GM12891 (cell line): ENCODE measurements around the gene UNC79.

Experiments used
- DNase-seq: peaks from one replicate; pipeline ENCODE4 v3.0.0; 2011; ENCODE audit warnings: low spot score; ENCODE audit not compliant: insufficient read length
- FAIRE-seq: peaks from 2 replicates; lab custom pipeline; 2011; peaks lifted over from hg19 to GRCh38; lab: Jason Lieb, UNC
- PAX5 ChIP-seq: IDR thresholded peaks from 2 replicates; pipeline ENCODE4 v1.6.1; 2011; ENCODE audit warnings: low read length, moderate library complexity, mild to moderate bottlenecking; ENCODE audit not compliant: insufficient read depth, severe bottlenecking
- POLR2A ChIP-seq: IDR thresholded peaks from 2 replicates; pipeline ENCODE4 v1.6.1; 2011; ENCODE audit warnings: low read depth, low read length, control low read depth
- POLR2AphosphoS5 ChIP-seq: IDR thresholded peaks from 2 replicates; pipeline ENCODE4 v1.6.1; 2011; ENCODE audit warnings: low read depth, low read length, control low read depth
- POU2F2 ChIP-seq: IDR thresholded peaks from 2 replicates; pipeline ENCODE4 v1.6.1; 2011; ENCODE audit warnings: low read depth, mild to moderate bottlenecking, control low read depth, low read length, moderate library complexity
- SPI1 ChIP-seq: IDR thresholded peaks from 2 replicates; pipeline ENCODE4 v1.6.1; 2011; ENCODE audit warnings: low read depth, low read length, control low read depth
- TAF1 ChIP-seq: IDR thresholded peaks from 2 replicates; pipeline ENCODE4 v1.6.1; 2011; ENCODE audit warnings: low read depth, low read length, control low read depth

UNC79 gene

GRCh38 chr14:93540235-93540634, 109.5 kb downstream of the UNC79 start:
- FAIRE-seq (peak; percentile 33), DNase-seq (no peak)
- TF ChIP-seq TAF1 (no peak), SPI1 (no peak), POU2F2 (no peak), POLR2AphosphoS5 (no peak), PAX5 (no peak), POLR2A (no peak)

GRCh38 chr14:93543766-93544165, 113.0 kb downstream of the UNC79 start:
- no peak for FAIRE-seq
- TF ChIP-seq TAF1 (no peak), POU2F2 (no peak), PAX5 (no peak), SPI1 (no peak), POLR2A (no peak), POLR2AphosphoS5 (no peak)
- DNase-seq = no peak

DNA sequence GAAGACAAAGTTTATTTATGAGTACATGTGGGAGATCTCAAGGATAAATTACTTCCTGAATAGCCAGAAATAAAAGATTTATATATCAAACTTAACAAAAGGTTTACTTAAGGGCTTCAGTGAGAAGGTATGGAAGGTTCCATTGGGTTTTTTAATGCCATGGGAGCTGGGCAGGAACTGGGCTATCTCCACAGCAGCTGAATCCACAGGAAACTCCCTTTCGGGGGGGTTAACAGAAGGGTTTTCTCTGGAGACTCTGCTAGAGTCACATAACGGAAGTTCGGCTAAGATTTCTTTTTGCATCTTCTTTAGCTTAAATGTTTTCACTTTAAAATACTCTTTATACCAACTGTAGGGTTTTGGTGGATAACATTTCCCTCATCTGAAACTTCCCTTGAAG, 113.5 kb downstream of the UNC79 start:
- DNase-seq (no peak), FAIRE-seq (no peak)
- TF ChIP-seq POLR2A (no peak), POLR2AphosphoS5 (no peak), SPI1 (no peak), TAF1 (no peak), POU2F2 (no peak), PAX5 (no peak)

DNA sequence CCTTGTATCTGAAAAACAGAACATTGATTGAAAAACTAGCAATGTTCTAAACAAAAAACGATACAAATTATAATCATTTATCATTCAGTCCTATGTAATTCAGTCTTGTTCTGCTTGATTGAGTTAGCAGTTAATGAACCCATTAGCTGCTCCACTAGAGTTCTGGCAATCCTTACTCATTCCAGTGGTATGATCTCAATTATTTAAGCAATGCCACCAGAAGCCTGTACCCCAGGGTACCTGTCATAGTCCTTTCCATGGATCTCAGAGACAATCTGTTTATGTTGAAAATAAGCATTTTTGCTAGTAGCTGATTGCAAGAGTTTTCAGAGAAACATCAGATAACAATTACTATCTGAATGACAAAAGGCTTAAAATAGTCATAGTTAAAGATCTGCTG, 115.9 kb downstream of the UNC79 start:
- no peak for FAIRE-seq
- DNase-seq = no peak
- TF ChIP-seq SPI1 (no peak), POLR2A (no peak), PAX5 (no peak), TAF1 (no peak)

DNA sequence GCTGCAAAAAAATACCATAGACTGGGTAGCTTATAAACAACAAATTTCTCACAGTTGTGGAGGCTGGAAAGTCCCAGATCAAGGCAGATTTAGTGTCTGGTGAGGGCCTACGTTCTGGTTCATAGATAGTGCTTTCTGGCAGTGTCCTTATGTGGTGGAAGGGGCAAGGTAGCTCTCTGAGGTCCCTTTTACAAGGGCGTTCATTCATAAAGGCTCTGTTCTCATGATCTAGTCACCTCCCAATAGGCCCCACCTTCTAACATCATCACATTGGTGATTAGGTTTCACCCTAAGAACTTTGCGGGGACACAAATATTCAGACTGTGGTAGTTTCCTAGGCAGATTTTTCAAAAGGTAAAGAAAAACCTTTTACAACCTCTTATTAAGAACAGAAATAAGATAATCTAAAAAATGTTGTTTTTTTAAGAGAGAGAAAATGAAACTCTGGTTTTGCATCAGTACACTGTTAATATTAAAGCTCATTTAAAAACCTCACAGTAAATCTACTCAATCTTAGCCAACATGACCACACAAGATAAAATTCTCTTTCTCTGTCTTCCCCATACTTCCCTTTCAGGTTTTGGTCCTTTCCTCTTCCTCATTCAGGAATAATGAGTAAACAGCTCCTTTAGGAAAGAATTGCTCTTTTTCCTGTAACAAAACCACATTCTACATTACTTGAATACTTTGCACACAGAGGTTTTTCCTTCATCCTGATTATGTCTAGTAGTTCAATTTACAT, 117.5 kb downstream of the UNC79 start:
- no peak for TF ChIP-seq POU2F2
- TF ChIP-seq POLR2AphosphoS5 = no peak
- no peak for TF ChIP-seq POLR2A
- no peak for TF ChIP-seq TAF1
- TF ChIP-seq PAX5 = no peak
- TF ChIP-seq SPI1 = no peak
- no peak for DNase-seq
- FAIRE-seq = peak; percentile 40

DNA sequence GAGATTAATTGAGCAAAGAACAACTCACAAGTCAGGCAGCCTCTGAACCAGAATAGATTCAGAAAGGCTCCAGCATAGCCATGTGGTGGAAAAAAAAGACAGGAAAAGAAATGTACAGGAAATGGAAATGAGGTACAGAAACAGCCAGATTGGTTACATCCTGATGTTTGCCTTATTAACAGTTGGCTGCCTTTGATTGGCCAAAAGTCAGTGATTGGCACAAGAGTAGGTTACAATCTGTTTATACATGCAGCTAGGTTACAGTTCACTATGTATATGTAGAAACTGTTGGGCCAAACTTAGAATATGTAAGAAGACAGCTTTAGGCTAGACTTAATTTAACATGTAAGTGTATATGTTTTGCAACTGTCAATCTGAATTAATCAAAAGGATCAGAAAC, 118.9 kb downstream of the UNC79 start:
- FAIRE-seq = peak; percentile 55
- no peak for DNase-seq
- TF ChIP-seq PAX5 = no peak
- TF ChIP-seq TAF1 = no peak
- TF ChIP-seq POU2F2 = no peak
- TF ChIP-seq SPI1 = no peak
- TF ChIP-seq POLR2AphosphoS5 = no peak
- TF ChIP-seq POLR2A = no peak

DNA sequence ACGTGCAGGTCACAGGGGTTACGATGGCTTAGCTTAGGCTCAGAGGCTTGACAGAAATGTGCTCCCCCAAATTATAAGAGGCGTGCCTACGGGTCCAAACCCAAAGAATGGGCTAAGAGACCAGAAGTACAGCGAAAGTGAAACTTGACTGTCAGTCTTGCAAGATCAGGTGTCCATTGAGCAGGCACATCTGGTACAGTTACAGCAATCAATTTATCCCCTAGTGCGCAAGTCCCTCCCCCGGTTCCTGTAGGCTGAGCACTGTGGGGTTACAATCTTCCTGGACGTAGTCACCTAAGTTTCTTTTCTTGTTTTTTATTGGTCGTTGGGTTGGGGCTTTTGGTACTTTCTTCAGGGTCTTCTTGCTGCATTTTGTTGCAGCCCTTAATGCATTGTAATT, 134.2 kb downstream of the UNC79 start:
- TF ChIP-seq SPI1 (no peak), POU2F2 (no peak), POLR2AphosphoS5 (no peak), POLR2A (no peak)
- DNase-seq (no peak), FAIRE-seq (no peak)

DNA sequence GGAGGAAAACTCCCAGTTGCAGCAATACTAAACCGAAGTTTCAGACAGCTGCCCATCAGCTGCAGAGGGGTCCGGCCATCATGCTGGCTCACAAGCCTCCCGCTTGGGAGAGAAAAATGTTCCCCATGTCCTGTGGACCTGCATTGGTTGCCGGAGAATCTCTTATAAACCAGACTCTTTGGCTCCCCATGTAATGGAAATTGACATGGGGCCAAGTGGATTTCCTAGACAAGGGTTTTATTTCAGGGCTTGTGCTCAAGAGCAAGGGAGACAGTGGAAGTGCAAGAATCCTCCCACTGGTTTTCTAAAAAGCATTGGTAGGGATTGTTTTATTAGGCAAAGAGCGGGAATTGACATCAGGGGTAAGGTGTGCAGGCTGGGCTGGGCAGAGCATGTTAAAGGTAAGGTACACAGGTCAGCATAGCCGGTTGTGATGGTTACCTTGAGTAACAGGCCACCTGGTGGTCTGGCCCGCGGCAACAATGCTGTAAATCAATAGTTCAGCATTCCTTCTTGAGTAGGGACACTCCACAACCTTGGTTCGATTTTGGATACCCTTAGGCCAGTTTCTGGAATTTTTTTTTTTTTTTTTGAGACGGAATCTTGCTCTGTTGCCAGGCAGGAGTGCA, 135.4 kb downstream of the UNC79 start:
- FAIRE-seq = no peak
- no peak for TF ChIP-seq POLR2A
- TF ChIP-seq SPI1 = no peak
- TF ChIP-seq POU2F2 = no peak
- no peak for TF ChIP-seq PAX5
- TF ChIP-seq TAF1 = no peak
- no peak for TF ChIP-seq POLR2AphosphoS5
- no peak for DNase-seq

GRCh38 chr14:93571275-93571674, 140.5 kb downstream of the UNC79 start:
- FAIRE-seq = no peak
- TF ChIP-seq POLR2A (no peak), PAX5 (no peak), TAF1 (no peak), SPI1 (no peak), POLR2AphosphoS5 (no peak), POU2F2 (no peak)
- DNase-seq = no peak

DNA sequence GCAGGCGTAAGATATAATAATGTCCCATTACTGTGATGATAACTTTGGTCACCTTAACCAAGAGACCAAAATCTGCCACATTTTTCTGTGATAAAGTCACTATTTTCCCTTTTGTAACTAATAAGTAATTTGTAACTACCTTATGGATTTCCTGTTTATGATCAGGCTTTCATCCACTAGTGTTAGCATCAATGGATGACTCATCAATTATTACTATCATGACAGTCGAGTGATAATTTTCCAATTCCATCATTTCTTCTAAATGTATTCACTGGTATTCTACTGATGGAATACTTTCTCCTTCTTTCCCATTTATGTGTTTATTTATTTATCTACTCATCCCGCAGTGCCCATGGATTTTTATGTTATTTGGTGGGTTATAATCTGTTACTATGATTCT, 148.4 kb downstream of the UNC79 start:
- no peak for DNase-seq
- no peak for FAIRE-seq
- TF ChIP-seq POLR2A (no peak), POLR2AphosphoS5 (no peak), SPI1 (no peak), TAF1 (no peak), PAX5 (no peak), POU2F2 (no peak)
